ENCODE results near the gene AGBL1.

DNA sequence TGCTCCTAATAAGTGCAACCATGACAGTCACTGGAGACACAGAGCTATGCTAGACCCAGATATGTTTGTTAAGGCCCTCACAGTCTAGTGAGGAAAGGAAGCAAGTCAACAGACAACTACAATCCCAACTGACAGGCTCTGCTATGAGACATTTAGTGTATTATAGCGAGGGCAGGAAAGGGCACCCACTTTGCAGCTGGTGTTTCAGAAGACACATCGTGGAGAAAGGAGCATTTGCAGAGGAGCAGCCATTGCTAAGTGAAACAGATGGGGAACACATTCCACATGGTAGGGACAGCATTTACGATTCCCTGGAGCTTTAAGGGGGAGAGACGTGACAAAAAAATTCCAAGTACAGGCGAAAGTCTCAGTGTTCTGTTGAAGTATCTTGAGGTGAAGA is 685.6 kb downstream of the AGBL1 start:
- no peak for TF ChIP-seq POLR2A (IDR thresholded peaks at IDR 0.05)
- TF ChIP-seq, protein P1, sequence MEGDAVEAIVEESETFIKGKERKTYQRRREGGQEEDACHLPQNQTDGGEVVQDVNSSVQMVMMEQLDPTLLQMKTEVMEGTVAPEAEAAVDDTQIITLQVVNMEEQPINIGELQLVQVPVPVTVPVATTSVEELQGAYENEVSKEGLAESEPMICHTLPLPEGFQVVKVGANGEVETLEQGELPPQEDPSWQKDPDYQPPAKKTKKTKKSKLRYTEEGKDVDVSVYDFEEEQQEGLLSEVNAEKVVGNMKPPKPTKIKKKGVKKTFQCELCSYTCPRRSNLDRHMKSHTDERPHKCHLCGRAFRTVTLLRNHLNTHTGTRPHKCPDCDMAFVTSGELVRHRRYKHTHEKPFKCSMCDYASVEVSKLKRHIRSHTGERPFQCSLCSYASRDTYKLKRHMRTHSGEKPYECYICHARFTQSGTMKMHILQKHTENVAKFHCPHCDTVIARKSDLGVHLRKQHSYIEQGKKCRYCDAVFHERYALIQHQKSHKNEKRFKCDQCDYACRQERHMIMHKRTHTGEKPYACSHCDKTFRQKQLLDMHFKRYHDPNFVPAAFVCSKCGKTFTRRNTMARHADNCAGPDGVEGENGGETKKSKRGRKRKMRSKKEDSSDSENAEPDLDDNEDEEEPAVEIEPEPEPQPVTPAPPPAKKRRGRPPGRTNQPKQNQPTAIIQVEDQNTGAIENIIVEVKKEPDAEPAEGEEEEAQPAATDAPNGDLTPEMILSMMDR (IDR thresholded peaks at IDR 0.05) = no peak
- no peak for TF ChIP-seq POLR2AphosphoS5 (IDR thresholded peaks at IDR 0.05)
- no peak for TF ChIP-seq EP300 (IDR thresholded peaks at IDR 0.05)
